ENCODE results near the gene AIP.

AIP gene

GRCh38 chr11:67482827-67483798 lies at the start of gene AIP:
AIP (plus strand) TSS chr11:67483026; CDS start chr11:67483159, 133 bp downstream.
- peak; percentile 95 for DNase-seq (ENCODE audit: low read depth, low spot score)

GRCh38 chr11:67433536-67434394 lies 49.1 kb upstream of the AIP start:
- DNase-seq (ENCODE audit: low read depth, low spot score) = no peak

GRCh38 chr11:67434395-67434881 lies 48.4 kb upstream of the AIP start:
- DNase-seq (ENCODE audit: low read depth, low spot score) = no peak

GRCh38 chr11:67435031-67435726 lies 47.6 kb upstream of the AIP start:
- DNase-seq (ENCODE audit: low read depth, low spot score) = no peak

GRCh38 chr11:67435727-67436458 lies 46.9 kb upstream of the AIP start:
- DNase-seq (ENCODE audit: low read depth, low spot score) = no peak

GRCh38 chr11:67436459-67437081 lies 46.3 kb upstream of the AIP start:
- peak; percentile 44 for DNase-seq (ENCODE audit: low read depth, low spot score)

- peak; percentile 44 for DNase-seq (ENCODE audit: low read depth, low spot score)
Observed at GRCh38 chr11:67437082-67437808, 45.6 kb upstream of the AIP start, which contains the start of gene PTPRCAP. PTPRCAP (minus strand) TSS chr11:67437682; CDS start chr11:67437619, 63 bp downstream.

GRCh38 chr11:67437809-67438157 lies 45.0 kb upstream of the AIP start:
- DNase-seq (ENCODE audit: low read depth, low spot score) = no peak

- peak; percentile 59 for DNase-seq (ENCODE audit: low read depth, low spot score)
Observed at GRCh38 chr11:67438158-67438902, 44.5 kb upstream of the AIP start.

- DNase-seq (ENCODE audit: low read depth, low spot score) = no peak
Observed at GRCh38 chr11:67439321-67440228, 43.3 kb upstream of the AIP start.

- DNase-seq (ENCODE audit: low read depth, low spot score) = no peak
Observed at GRCh38 chr11:67440229-67441097, 42.4 kb upstream of the AIP start.

- no peak for DNase-seq (ENCODE audit: low read depth, low spot score)
Observed at GRCh38 chr11:67441098-67441563, 41.7 kb upstream of the AIP start.

GRCh38 chr11:67441731-67442351 lies 41.0 kb upstream of the AIP start:
- DNase-seq (ENCODE audit: low read depth, low spot score) = no peak

GRCh38 chr11:67442504-67443404 lies 40.1 kb upstream of the AIP start:
- no peak for DNase-seq (ENCODE audit: low read depth, low spot score)

- DNase-seq (ENCODE audit: low read depth, low spot score) = no peak
Observed at GRCh38 chr11:67445515-67445914, 37.3 kb upstream of the AIP start.
